Testis (tissue), 2 donors: ENCODE measurements around the gene NHLRC2.

Source experiments
- POLR2A ChIP-seq: fragments of 450-650 bp; IDR thresholded peaks from one replicate; pipeline ENCODE4 v1.6.1; 2017; ENCODE audit warnings: antibody characterized with exemption, mild to moderate bottlenecking, moderate library complexity
- TF ChIP-seq, protein P1 (sequence below), 3 experiments: fragments of 450-650 bp in 2 of 3; fragments of 200-600 bp in 1 of 3; sonication (generic) in 1 of 3; IDR thresholded peaks; one replicate each; pipeline ENCODE4 v1.5.1; 2016 to 2019; ENCODE audit warnings: antibody characterized with exemption in 3 of 3, mild to moderate bottlenecking in 2 of 3, moderate library complexity in 1 of 3

DNA sequence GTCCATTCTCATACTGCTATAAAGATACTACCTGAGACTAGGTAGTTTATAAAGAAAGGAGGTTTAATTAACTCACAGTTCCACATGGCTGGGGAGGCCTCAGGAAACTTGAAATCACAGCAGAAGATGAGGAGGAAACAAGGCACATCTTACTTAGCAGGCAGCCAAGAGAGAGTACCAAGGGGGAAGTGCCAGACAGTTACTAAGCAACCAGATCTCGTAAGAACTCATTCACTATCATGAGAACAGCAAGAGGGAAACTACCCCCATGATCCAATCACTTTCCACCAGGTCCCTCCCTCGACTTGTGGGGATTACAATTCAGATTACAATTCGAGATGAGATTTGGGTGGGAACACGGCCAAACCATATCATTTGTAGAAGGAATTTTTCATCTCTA is 36.3 kb downstream of the NHLRC2 start:
- TF ChIP-seq, protein P1, sequence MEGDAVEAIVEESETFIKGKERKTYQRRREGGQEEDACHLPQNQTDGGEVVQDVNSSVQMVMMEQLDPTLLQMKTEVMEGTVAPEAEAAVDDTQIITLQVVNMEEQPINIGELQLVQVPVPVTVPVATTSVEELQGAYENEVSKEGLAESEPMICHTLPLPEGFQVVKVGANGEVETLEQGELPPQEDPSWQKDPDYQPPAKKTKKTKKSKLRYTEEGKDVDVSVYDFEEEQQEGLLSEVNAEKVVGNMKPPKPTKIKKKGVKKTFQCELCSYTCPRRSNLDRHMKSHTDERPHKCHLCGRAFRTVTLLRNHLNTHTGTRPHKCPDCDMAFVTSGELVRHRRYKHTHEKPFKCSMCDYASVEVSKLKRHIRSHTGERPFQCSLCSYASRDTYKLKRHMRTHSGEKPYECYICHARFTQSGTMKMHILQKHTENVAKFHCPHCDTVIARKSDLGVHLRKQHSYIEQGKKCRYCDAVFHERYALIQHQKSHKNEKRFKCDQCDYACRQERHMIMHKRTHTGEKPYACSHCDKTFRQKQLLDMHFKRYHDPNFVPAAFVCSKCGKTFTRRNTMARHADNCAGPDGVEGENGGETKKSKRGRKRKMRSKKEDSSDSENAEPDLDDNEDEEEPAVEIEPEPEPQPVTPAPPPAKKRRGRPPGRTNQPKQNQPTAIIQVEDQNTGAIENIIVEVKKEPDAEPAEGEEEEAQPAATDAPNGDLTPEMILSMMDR (IDR thresholded peaks at IDR 0.05): no peak
- TF ChIP-seq POLR2A: no peak
